Hepatocyte (in vitro differentiated cells): ENCODE results near the gene CRYZ. TPM values are rescaled to one million over a fixed set of nuclear protein-coding genes. Genes with fewer than 3 reads are reported as not detected.

Source experiments
- DNase-seq: peaks from one replicate; pipeline ENCODE4 v3.0.0-alpha.2; 2016; ENCODE audit warnings: low spot score
- H2AFZ ChIP-seq: fragments of 200-600 bp; sonication (generic); 2 replicates; pipeline ENCODE4 v1.6.0; 2016; ENCODE audit warnings: antibody characterized with exemption, mild to moderate bottlenecking
- H3K27ac ChIP-seq: fragments of 200-600 bp; sonication (generic); 2 replicates; pipeline ENCODE4 v1.5.1; 2016; ENCODE audit warnings: mild to moderate bottlenecking
- H3K27me3 ChIP-seq: fragments of 200-600 bp; sonication (generic); 2 replicates; pipeline ENCODE4 v1.6.1; 2016
- H3K36me3 ChIP-seq: fragments of 200-600 bp; sonication (generic); replicated peaks from 2 replicates; pipeline ENCODE4 v1.5.1; 2016; ENCODE audit warnings: low read depth; ENCODE audit not compliant: insufficient read depth
- H3K4me1 ChIP-seq: fragments of 200-600 bp; sonication (generic); 2 replicates; pipeline ENCODE4 v1.5.1; 2016; ENCODE audit warnings: mild to moderate bottlenecking, moderate library complexity; ENCODE audit not compliant: insufficient read depth
- H3K4me2 ChIP-seq: fragments of 200-600 bp; sonication (generic); 2 replicates; pipeline ENCODE4 v1.6.0; 2016
- H3K4me3 ChIP-seq: fragments of 200-600 bp; sonication (generic); 2 replicates; pipeline ENCODE4 v1.5.1; 2016; ENCODE audit warnings: mild to moderate bottlenecking
- H3K79me2 ChIP-seq: fragments of 200-600 bp; sonication (generic); 2 replicates; pipeline ENCODE4 v1.6.0; 2017; ENCODE audit warnings: mild to moderate bottlenecking
- H3K9me2 ChIP-seq: fragments of 200-600 bp; sonication (generic); replicated peaks from 2 replicates; pipeline ENCODE4 v1.6.0; 2017; ENCODE audit warnings: mild to moderate bottlenecking; ENCODE audit not compliant: insufficient read depth
- H3K9me3 ChIP-seq: fragments of 200-600 bp; sonication (generic); 2 replicates; pipeline ENCODE4 v1.5.1; 2016; ENCODE audit warnings: low read depth, mild to moderate bottlenecking
- H4K20me1 ChIP-seq: fragments of 200-600 bp; sonication (generic); 2 replicates; pipeline ENCODE4 v1.6.0; 2016; ENCODE audit warnings: mild to moderate bottlenecking; ENCODE audit not compliant: insufficient read depth, poor library complexity, severe bottlenecking
- EZH2 ChIP-seq: fragments of 200-600 bp; sonication (generic); IDR thresholded peaks from 2 replicates; pipeline ENCODE4 v1.6.1; 2016; ENCODE audit warnings: antibody characterized with exemption, mild to moderate bottlenecking, borderline replicate concordance
- EZH2phosphoT487 ChIP-seq: fragments of 200-600 bp; sonication (generic); IDR thresholded peaks from one replicate; pipeline ENCODE4 v1.6.1; 2018; ENCODE audit warnings: antibody characterized with exemption, mild to moderate bottlenecking, low read depth, moderate library complexity; ENCODE audit not compliant: unreplicated experiment, severe bottlenecking
- WGBS: methylation state at CpG from one replicate; pipeline ENCODE4 v1.1.6; 2016; ENCODE audit warnings: low lambda C conversion rate; ENCODE audit errors: missing lambda C conversion rate; 5-methylcytosine and 5-hydroxymethylcytosine counted together
- polyA plus RNA-seq: library from polyadenylated mRNA; unstranded; fragments of >200 nt; fragmentation: Nextera tagmentation; extraction: Ambion mirVana; gene quantifications from 2 replicates; pipeline ENCODE4 v1.2.1, GENCODE V29; 2016
- total RNA-seq: library from RNA; depleted of rRNA; stranded (reverse); fragments of >200 nt; gene quantifications from 2 replicates; pipeline ENCODE4 v1.2.3, GENCODE V29; 2014
- TF ChIP-seq, protein P1 (sequence below): fragments of 200-600 bp; sonication (generic); IDR thresholded peaks from 2 replicates; pipeline ENCODE4 v1.5.1; 2016; ENCODE audit warnings: antibody characterized with exemption, mild to moderate bottlenecking; ENCODE audit not compliant: poor library complexity

CRYZ gene
- total and polyA plus RNA-seq, 2 experiments from 2014 or later: 1.8 to 3.5 TPM

DNA sequence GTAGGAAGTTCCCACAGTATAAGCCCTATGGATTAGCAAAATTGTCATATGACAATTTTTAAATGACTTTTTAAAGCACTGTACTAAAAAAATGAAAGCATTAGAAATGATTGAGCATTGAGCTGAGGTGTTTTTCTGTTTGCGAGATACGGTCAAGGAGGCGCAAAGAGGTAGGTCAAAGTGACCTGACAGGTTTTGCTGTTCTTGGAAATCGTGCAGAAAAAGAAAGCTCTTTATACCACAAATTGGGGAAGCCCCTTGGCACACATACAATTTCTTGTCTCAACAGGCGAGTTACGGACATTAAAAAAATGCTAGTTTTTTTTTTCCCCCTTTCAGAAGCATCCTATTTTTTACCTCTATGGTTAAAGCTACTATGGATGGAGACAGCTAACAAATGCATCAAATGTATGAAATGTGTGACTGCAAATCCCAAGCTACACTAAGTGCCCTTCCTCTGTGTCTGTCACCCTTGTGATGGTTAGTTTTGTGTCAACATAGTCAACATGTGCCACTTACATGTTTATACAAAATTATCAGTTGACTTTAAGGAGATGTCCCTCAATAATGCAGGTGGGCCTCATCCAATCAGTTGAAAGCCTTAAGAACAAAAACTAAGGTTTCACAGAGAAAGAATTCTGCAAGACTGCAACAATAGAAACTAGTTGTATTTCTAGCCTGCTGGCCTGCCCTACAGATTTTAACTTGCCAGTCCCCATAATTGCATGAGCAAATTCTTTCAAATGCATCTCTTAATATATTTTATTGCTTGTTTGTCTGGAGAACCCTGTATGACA, 29.3 kb downstream of the CRYZ start:
- no peak for TF ChIP-seq EZH2phosphoT487
- TF ChIP-seq, protein P1, sequence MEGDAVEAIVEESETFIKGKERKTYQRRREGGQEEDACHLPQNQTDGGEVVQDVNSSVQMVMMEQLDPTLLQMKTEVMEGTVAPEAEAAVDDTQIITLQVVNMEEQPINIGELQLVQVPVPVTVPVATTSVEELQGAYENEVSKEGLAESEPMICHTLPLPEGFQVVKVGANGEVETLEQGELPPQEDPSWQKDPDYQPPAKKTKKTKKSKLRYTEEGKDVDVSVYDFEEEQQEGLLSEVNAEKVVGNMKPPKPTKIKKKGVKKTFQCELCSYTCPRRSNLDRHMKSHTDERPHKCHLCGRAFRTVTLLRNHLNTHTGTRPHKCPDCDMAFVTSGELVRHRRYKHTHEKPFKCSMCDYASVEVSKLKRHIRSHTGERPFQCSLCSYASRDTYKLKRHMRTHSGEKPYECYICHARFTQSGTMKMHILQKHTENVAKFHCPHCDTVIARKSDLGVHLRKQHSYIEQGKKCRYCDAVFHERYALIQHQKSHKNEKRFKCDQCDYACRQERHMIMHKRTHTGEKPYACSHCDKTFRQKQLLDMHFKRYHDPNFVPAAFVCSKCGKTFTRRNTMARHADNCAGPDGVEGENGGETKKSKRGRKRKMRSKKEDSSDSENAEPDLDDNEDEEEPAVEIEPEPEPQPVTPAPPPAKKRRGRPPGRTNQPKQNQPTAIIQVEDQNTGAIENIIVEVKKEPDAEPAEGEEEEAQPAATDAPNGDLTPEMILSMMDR: no peak
- no peak for TF ChIP-seq EZH2
- H2AFZ ChIP-seq: no peak overlapping the region
- H3K4me2 ChIP-seq: no peak overlapping the region
- no peaks in the 10 kb centered on the region for H3K4me1 ChIP-seq
- H4K20me1 ChIP-seq: no peaks in the 10 kb centered on the region
- no peak overlapping the region for H3K4me3 ChIP-seq
- no peak for DNase-seq
- H3K79me2 ChIP-seq: no peaks in the 10 kb centered on the region
- H3K27ac ChIP-seq: no peak overlapping the region
- no peaks in the 10 kb centered on the region for H3K36me3 ChIP-seq
- no peaks in the 10 kb centered on the region for H3K9me3 ChIP-seq
- H3K9me2 ChIP-seq: no peaks in the 10 kb centered on the region
- WGBS: 89% methylated on average over 6 of the region's 6 CpGs
- H3K27me3 ChIP-seq: no peaks in the 10 kb centered on the region

DNA sequence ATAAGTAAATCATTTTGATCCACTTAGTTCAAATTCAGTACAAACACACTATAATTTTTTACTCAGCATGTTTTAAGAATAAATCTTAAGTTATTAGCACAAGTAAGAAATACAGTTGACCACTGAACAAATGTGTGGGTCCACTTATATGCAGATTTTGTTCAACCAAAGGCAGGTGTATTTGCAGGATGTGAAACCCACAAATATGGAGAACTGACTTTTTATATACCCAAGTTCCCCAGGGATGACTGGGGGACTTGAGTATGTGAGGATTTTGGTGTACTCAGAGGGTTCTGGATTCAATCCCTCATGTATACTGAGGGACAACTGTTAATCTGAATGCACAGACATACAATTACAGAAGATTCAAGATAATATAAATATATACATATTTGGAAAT, 33.5 kb downstream of the CRYZ start:
- H3K79me2 ChIP-seq: no peaks in the 10 kb centered on the region
- H3K4me3 ChIP-seq: no peak overlapping the region
- no peaks in the 10 kb centered on the region for H3K27me3 ChIP-seq
- DNase-seq: no peak
- H3K9me3 ChIP-seq: no peaks in the 10 kb centered on the region
- H3K27ac ChIP-seq: no peak overlapping the region
- H2AFZ ChIP-seq: no peak overlapping the region
- no peaks in the 10 kb centered on the region for H3K9me2 ChIP-seq
- H3K4me2 ChIP-seq: no peak overlapping the region
- no peaks in the 10 kb centered on the region for H3K36me3 ChIP-seq
- H3K4me1 ChIP-seq: no peaks in the 10 kb centered on the region
- TF ChIP-seq, protein P1: no peak
- TF ChIP-seq EZH2 (no peak), EZH2phosphoT487 (no peak)
- no peaks in the 10 kb centered on the region for H4K20me1 ChIP-seq

DNA sequence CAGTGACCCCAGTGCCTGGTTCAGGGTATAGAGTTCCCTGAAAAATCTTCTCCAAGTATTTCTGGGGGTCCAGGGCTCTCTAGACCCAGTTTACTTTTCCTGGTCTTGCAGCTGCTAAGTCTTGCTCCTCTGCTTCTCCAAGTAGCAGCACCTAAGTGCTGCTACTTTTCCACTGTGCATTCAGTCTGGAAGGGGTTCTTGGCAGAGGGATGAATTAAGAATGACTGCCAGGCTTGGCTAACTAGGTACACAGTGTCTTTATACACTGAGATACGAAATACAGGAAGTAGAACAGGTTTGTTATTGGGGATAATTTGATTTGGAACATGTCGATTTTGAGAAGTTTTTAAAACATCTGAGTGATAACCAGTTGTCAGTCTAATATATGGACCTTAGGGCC, 35.0 kb downstream of the CRYZ start:
- Histone ChIP-seq H3K9me3 (no peaks in the 10 kb centered on the region), H3K4me1 (no peaks in the 10 kb centered on the region), H2AFZ (no peak overlapping the region), H3K36me3 (no peaks in the 10 kb centered on the region), H3K4me3 (no peak overlapping the region), H3K27ac (no peak overlapping the region), H3K79me2 (no peaks in the 10 kb centered on the region), H3K27me3 (no peaks in the 10 kb centered on the region), H3K9me2 (no peaks in the 10 kb centered on the region), H3K4me2 (no peak overlapping the region), H4K20me1 (no peaks in the 10 kb centered on the region)
- no peak for DNase-seq
- TF ChIP-seq EZH2phosphoT487 (no peak), EZH2 (no peak)
- TF ChIP-seq, protein P1: no peak
- WGBS: 67% methylated on average over 2 of the region's 2 CpGs
